ENCODE data around the gene LIG1. TPM values are rescaled to one million over a fixed set of nuclear protein-coding genes. Genes with fewer than 3 reads are reported as not detected.

LIG1 gene
- total RNA-seq, 2 donors from 2014 or later, result 154 to 206 TPM

DNA sequence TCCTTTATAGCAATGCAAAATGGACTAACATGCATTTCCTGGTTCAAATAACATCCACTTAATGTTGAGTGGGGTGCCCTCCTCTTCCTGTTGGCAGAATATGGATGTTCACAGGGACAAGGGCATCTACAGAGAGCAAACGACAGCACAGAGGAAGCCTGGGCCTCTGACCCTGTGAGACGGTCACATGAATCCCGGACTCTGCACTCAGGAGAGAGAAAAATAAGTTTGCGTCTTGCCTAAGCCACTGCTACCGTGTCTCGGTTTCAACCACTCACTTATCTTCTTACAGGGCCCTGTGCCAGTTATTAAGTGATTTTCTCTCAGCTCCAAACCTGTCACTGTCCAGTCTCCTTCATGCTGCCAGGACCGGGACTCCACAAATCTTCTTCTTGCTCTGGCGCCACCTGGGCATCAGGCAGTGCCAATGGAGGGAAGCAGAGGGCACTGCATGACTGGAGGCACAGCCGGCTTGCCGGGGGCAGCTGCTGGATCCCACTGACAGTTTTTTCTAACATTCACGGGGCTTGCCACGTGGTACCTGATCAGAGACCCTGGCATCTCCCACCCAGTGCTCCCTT, 11.8 kb downstream of the LIG1 start:
- ATAC-seq (replicated peaks), result no peak
- peaks cover 96% of the 10 kb centered on the region for H3K36me3 Mint-ChIP-seq (ENCODE audit: low read depth)
- H3K4me1 Mint-ChIP-seq, result peaks cover 5% of the 10 kb centered on the region
- H3K27ac Mint-ChIP-seq, result no peak overlapping the region
- no peaks in the 10 kb centered on the region for H3K27me3 Mint-ChIP-seq
- no peak overlapping the region for H3K4me3 Mint-ChIP-seq
- H3K9me3 Mint-ChIP-seq, result no peaks in the 10 kb centered on the region

GRCh38 chr19:48154003-48154402, 16.1 kb downstream of the LIG1 start:
- Mint-ChIP-seq H3K9me3 (no peaks in the 10 kb centered on the region), H3K27me3 (no peaks in the 10 kb centered on the region), H3K36me3 (ENCODE audit: low read depth) (peaks cover 92% of the 10 kb centered on the region), H3K27ac (peak overlapping the region; percentile 49), H3K4me3 (no peak overlapping the region), H3K4me1 (no peaks in the 10 kb centered on the region)
- ATAC-seq (replicated peaks), result no peak

DNA sequence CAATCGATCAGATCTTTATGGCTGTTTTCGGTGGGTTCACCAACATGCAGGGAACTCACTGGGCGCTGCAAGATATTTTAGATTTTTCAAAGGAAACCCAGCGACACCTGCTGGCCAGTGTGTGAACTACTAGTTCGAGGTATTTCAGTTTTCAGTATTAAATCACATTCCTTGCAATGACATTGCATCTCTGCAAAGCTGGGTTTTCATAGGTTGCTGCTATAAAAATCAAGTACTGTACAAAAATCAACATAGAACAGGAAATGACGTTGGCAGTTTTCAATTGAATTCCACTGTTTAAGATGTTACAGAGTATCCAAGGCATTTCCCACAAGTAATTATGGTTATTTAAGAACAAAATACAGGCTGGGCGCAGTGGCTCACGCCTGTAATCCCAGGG, 17.6 kb downstream of the LIG1 start:
- peak; percentile 45 for ATAC-seq (replicated peaks)
- Mint-ChIP-seq H3K27me3 (no peaks in the 10 kb centered on the region), H3K27ac (no peak overlapping the region), H3K4me1 (no peaks in the 10 kb centered on the region), H3K36me3 (ENCODE audit: low read depth) (peaks cover 92% of the 10 kb centered on the region), H3K4me3 (no peak overlapping the region), H3K9me3 (no peaks in the 10 kb centered on the region)

- H3K4me1 Mint-ChIP-seq, result no peaks in the 10 kb centered on the region
- H3K27ac Mint-ChIP-seq, result no peak overlapping the region
- peaks cover 93% of the 10 kb centered on the region for H3K36me3 Mint-ChIP-seq (ENCODE audit: low read depth)
- no peaks in the 10 kb centered on the region for H3K27me3 Mint-ChIP-seq
- ATAC-seq (replicated peaks), result no peak
- H3K4me3 Mint-ChIP-seq, result no peak overlapping the region
- H3K9me3 Mint-ChIP-seq, result no peaks in the 10 kb centered on the region
Measured at GRCh38 chr19:48149430-48149829, 20.7 kb downstream of the LIG1 start.

- Mint-ChIP-seq H3K4me1 (no peaks in the 10 kb centered on the region), H3K27ac (no peak overlapping the region)
Measured at GRCh38 chr19:48148576-48148975, 21.6 kb downstream of the LIG1 start.

GRCh38 chr19:48147597-48148175, 22.5 kb downstream of the LIG1 start:
- no peak for ATAC-seq (replicated peaks)
- Mint-ChIP-seq H3K4me1 (no peaks in the 10 kb centered on the region), H3K27ac (no peak overlapping the region), H3K4me3 (no peak overlapping the region), H3K9me3 (no peaks in the 10 kb centered on the region), H3K27me3 (no peaks in the 10 kb centered on the region), H3K36me3 (ENCODE audit: low read depth) (peaks cover 100% of the 10 kb centered on the region)

More at GRCh38 chr19:48148576-48148975, 21.6 kb downstream of the LIG1 start:
- no peaks in the 10 kb centered on the region for H3K27me3 Mint-ChIP-seq
- H3K4me3 Mint-ChIP-seq, result no peak overlapping the region
- H3K36me3 Mint-ChIP-seq (ENCODE audit: low read depth), result peaks cover 93% of the 10 kb centered on the region
- ATAC-seq (replicated peaks), result no peak
- H3K9me3 Mint-ChIP-seq, result no peaks in the 10 kb centered on the region

- no peak for ATAC-seq (replicated peaks)
- Mint-ChIP-seq H3K27ac (no peak overlapping the region), H3K36me3 (ENCODE audit: low read depth) (peaks cover 76% of the 10 kb centered on the region), H3K9me3 (no peaks in the 10 kb centered on the region), H3K4me3 (no peak overlapping the region), H3K4me1 (no peaks in the 10 kb centered on the region), H3K27me3 (no peaks in the 10 kb centered on the region)
Measured at GRCh38 chr19:48139053-48139452, 31.1 kb downstream of the LIG1 start.

DNA sequence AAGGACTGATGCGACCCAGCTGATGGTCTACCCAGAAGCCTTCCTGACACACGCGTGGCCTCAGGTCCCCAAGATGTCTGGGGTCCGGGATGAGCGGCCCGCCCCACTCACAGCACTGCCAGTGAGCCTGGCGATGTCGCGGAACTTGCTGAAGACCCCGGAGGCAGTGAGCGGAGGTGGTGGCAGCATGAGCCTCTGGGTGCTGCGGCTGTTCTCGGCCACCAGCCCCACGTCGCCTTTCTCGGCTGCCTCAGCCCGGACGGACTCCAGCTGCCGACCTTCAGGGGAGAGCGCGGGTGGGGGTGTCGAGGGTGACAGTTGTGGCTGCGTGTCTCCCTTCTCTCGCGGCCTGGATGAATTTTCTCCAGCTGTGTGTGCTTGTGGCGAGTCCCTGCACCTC, 32.7 kb downstream of the LIG1 start:
- peaks cover 76% of the 10 kb centered on the region for H3K36me3 Mint-ChIP-seq (ENCODE audit: low read depth)
- no peak overlapping the region for H3K27ac Mint-ChIP-seq
- ATAC-seq (replicated peaks), result no peak
- no peaks in the 10 kb centered on the region for H3K27me3 Mint-ChIP-seq
- no peaks in the 10 kb centered on the region for H3K4me1 Mint-ChIP-seq
- H3K4me3 Mint-ChIP-seq, result no peak overlapping the region
- H3K9me3 Mint-ChIP-seq, result no peaks in the 10 kb centered on the region

- Mint-ChIP-seq H3K36me3 (ENCODE audit: low read depth) (peaks cover 77% of the 10 kb centered on the region), H3K27ac (no peak overlapping the region)
Measured at GRCh38 chr19:48136547-48136946, 33.6 kb downstream of the LIG1 start.

DNA sequence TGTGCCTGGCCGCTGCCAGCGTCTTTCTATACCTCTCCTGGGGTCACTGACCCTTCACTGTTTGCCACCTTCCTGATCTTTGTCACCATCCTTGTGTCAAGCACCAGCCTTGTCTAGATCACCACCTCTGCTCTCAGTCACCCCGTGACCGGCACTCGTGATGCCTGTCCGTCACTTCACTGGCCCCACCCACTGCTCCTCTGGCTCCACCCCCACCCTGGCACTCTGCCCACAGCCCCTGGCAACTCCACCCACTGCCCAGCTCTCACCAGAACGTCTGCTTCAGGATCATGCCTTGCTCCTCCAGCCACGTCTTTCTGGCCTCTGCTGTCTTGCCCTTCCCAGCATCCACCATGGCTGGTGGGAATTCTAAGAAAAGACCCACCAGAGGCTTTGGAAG, 34.7 kb downstream of the LIG1 start:
- no peak overlapping the region for H3K4me3 Mint-ChIP-seq
- H3K27me3 Mint-ChIP-seq, result no peaks in the 10 kb centered on the region
- H3K4me1 Mint-ChIP-seq, result no peaks in the 10 kb centered on the region
- no peak for ATAC-seq (replicated peaks)
- peaks cover 77% of the 10 kb centered on the region for H3K36me3 Mint-ChIP-seq (ENCODE audit: low read depth)
- no peak overlapping the region for H3K27ac Mint-ChIP-seq
- no peaks in the 10 kb centered on the region for H3K9me3 Mint-ChIP-seq

More at GRCh38 chr19:48136547-48136946, 33.6 kb downstream of the LIG1 start:
- Mint-ChIP-seq H3K9me3 (no peaks in the 10 kb centered on the region), H3K4me3 (no peak overlapping the region), H3K4me1 (no peaks in the 10 kb centered on the region), H3K27me3 (no peaks in the 10 kb centered on the region)
- no peak for ATAC-seq (replicated peaks)

DNA sequence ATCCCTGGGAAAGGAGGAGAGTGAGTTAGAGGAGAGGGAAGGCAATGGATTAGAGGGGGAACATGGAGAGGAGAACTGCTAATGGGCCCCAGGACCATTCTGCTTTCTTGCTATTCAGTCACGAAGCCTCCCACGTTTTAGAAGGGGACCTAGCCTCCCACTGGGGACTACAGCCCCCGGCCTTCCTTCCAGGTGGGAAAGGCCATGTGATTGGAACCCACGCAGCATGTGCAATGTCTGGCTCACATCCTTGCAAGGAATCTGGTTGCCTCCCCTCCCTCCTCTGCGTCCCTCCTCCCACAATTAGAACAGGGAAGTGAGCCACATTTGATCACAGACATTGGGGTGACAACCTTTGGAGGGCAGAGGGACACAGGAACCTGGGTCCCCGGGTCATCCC, 37.0 kb downstream of the LIG1 start:
- no peak for ATAC-seq (replicated peaks)
- H3K4me1 Mint-ChIP-seq, result no peaks in the 10 kb centered on the region
- H3K9me3 Mint-ChIP-seq, result no peaks in the 10 kb centered on the region
- no peaks in the 10 kb centered on the region for H3K27me3 Mint-ChIP-seq
- no peak overlapping the region for H3K27ac Mint-ChIP-seq
- H3K36me3 Mint-ChIP-seq (ENCODE audit: low read depth), result peaks cover 80% of the 10 kb centered on the region
- H3K4me3 Mint-ChIP-seq, result no peak overlapping the region

GRCh38 chr19:48127561-48127960, 42.6 kb downstream of the LIG1 start:
- Mint-ChIP-seq H3K4me1 (peaks cover 7% of the 10 kb centered on the region), H3K36me3 (ENCODE audit: low read depth) (peaks cover 99% of the 10 kb centered on the region), H3K9me3 (no peaks in the 10 kb centered on the region), H3K4me3 (no peak overlapping the region), H3K27ac (peak overlapping the region; percentile 28), H3K27me3 (no peaks in the 10 kb centered on the region)
- ATAC-seq (replicated peaks), result no peak

DNA sequence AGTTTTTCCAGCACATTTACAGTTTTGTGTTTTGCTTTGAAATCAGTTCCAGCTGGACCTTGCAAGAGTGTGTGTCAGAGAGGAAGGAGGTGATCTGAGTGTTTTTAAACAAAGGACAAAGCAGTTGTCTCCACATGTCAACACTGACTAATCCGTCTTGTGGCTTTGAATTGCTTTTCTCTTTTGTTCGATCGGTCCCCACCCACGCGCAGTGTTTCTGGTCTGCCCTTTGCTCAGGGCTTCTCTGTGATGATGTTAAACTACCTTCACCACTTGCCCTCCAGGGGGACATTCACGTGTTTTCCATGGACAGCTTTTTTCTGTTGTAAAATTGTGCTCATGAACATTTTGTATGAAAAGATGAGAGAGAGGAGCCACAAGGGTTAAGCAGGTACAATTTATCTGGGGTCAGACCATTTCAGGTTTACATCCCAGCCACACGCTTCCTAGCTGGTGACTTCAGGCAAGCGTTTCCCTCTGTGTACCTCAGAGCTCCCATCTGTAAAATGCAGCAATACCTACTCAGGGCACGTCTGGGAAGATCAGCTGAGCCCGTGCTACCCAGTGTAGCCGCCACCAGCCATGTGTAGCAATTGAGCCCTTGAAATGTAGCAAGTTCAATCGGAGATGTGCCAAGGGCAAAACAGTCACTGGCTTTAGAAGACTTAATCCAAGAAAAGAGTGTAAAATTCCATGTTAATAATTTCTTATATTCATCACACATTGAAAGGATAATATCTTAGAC, 46.1 kb downstream of the LIG1 start:
- peak; percentile 95 for ATAC-seq (replicated peaks)
- no peaks in the 10 kb centered on the region for H3K27me3 Mint-ChIP-seq
- peaks cover 13% of the 10 kb centered on the region for H3K4me1 Mint-ChIP-seq

DNA sequence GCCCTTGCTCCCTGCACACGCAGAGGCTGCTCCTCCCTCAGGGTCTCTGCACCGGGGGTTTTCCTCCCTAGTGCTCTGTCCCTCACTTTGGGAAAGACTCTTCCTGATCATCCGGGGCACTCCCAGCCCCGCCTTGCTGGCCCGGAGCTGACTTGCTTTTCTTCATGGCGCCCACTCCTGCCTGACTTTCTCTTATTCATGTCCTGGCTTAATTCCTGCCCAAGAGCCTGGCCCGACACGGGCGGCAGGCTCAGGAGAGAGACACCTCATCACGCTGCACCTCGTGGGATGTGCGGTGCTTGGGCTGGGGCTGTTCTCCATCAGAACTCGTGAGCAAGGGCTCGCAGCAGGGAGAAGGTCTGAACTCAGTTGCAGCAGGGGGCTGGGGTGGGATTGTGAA, 47.7 kb downstream of the LIG1 start:
- no peaks in the 10 kb centered on the region for H3K9me3 Mint-ChIP-seq
- ATAC-seq (replicated peaks), result no peak
- H3K27me3 Mint-ChIP-seq, result no peaks in the 10 kb centered on the region
- H3K4me3 Mint-ChIP-seq, result peak overlapping the region; percentile 42
- H3K36me3 Mint-ChIP-seq (ENCODE audit: low read depth), result peaks cover 94% of the 10 kb centered on the region
- H3K4me1 Mint-ChIP-seq, result peaks cover 13% of the 10 kb centered on the region
- peak overlapping the region; percentile 78 for H3K27ac Mint-ChIP-seq

More for the DNA sequence above, 46.1 kb downstream of the LIG1 start:
- Mint-ChIP-seq H3K36me3 (ENCODE audit: low read depth) (peaks cover 97% of the 10 kb centered on the region), H3K9me3 (no peaks in the 10 kb centered on the region), H3K27ac (peak overlapping the region; percentile 85), H3K4me3 (peak overlapping the region; percentile 54)

DNA sequence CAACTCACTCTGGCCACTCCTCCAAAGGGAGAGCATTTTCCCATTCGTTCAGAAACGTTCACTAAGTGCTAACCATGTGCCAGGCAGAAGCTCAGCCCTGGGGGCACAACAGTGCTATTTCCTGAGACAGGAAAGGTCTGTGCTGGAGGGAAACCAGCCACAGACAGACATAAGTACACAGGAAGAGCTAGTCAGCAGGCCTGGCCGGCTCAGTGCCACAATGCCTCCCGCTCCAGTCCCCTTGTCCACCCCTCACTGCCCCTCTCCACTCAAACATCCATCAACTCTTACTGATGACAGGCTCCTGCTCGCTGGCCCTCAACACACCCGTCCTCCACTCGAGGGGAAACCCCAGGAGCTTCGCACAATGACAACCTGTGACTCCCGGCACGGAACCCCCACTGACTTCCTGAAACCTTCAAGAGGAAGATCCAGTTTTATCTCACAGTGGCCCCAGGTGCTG, 48.2 kb downstream of the LIG1 start:
- Mint-ChIP-seq H3K27me3 (no peaks in the 10 kb centered on the region), H3K4me3 (peak overlapping the region; percentile 42), H3K27ac (peak overlapping the region; percentile 78), H3K9me3 (no peaks in the 10 kb centered on the region), H3K4me1 (peaks cover 13% of the 10 kb centered on the region), H3K36me3 (ENCODE audit: low read depth) (peaks cover 92% of the 10 kb centered on the region)
- ATAC-seq (replicated peaks), result peak; percentile 69

Measured in activated T-helper 17 cell treated with anti-CD3 and anti-CD28 coated beads, Interleukin-2, amount 50 U/mL, for 72 hours (primary cell).